Islet of Langerhans (tissue), 1 donor: ENCODE data around the gene ARPP19.
"Not testable (repeated sequence)": the region's sequence is repeated elsewhere in the genome, so short reads cannot be mapped to it uniquely, and the experiment has no call there.

ENCODE experiments used
- FAIRE-seq: peaks from one replicate; lab custom pipeline; 2011; peaks lifted over from hg19 to GRCh38; lab: Jason Lieb, UNC

The ARPP19 gene, protein sequence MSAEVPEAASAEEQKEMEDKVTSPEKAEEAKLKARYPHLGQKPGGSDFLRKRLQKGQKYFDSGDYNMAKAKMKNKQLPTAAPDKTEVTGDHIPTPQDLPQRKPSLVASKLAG

DNA sequence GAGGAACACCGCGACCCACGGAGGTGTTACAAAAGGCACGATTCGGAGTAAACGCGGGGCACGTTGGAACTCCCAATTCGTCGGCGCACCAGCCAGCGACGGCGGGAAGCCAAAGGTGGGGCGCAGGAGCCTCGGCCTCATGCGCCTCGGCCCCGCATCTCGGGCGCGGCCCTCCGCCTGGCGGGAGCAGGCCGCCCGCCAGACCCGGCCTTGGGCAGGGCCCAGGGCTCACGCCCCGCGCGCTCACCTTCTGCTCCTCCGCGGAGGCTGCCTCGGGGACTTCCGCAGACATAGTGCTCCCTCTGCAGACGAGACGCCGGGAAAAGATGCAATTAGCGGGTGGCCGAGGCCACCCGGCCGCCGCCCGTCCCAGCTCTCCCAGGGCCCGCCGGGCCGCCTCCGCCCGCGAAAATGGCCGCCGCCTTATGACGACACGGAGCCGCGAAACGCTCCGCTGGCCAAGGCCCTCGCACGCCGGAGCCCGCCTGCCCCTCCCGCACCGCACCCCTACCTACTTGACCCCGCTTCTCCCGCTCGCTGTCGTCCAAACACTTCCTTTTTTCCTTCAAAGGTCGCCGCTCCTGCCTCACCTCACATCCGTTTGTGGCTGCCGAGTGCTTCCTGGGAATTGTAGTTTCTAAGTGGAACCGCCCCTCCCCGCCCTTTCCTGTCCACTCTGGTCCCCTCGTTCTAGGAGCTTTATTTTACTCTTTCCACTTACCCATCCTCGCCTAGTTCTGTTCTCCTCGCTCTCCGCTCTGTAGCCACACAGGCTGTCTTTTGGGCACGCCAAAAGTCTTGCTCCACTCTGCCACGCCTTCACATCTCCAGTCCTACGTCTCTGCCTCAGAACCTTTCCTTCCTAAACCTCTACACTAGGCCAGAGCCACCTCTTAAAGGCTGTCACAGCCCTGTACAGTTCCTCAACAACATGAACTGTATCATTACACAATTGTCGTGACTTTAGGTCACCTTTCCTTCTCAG is at the start of gene ARPP19:
TSS of gene ARPP19 (minus strand) at position 430 of the 985 bp plus-strand sequence. CDS start at position 292, 138 bp downstream.
- FAIRE-seq = no peak

DNA sequence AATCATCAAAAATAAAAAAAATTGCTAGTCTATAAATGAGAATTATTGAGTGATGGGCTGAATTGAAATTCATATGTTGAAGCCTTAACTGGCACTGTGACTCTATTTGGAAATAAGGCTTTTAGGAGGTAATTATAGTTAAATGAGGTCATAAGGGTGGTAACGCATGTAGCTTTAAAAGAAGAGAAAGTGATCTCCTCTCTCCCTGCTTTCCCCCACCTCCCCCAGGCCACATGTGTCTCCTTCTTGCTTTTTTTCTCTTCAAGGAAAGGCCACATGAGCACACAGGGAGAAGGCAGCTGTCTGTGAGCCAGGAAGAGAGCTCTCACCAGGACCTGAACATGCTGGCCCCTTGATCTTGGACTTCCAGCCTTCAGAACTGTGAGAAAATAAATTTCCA is 48.2 kb upstream of the ARPP19 start:
- FAIRE-seq = no peak

DNA sequence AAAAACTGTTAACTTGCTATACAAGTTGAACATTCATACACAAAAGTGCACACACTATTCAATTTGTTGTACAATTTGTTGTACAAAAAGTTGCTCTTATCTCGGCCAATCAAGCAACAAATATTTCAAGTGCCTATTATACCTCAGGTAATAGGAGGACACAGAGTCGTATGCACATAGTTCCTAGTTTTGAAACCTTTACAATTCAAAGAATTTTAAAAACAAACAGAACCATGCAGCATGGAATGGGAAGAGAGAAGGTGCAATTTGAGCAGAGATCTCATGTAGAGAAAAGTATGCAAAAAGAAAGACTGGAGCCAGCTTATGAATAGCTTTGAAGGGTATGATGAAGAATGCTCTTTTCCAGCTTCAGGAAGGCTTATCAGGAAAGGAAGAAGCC is 46.5 kb upstream of the ARPP19 start:
- FAIRE-seq = no peak

DNA sequence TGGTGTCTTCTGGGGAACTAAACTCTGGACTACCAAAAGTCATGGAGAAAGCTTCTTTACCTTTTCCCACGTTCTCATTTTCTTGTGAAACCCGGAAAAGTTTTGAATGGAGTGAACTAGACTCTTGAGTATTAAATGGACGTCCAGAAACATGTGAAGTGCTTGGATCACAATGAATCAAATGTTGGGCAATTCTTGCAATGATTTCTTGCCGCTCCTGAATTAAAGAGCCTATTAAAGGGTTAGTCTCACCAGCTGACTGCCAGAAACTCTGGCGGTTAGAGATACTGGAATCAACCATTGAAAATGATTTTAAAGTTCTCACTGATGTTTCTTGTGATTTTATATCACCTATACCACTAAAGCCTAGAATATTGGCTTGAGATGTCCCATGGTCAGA is 40.8 kb upstream of the ARPP19 start:
- no peak for FAIRE-seq

DNA sequence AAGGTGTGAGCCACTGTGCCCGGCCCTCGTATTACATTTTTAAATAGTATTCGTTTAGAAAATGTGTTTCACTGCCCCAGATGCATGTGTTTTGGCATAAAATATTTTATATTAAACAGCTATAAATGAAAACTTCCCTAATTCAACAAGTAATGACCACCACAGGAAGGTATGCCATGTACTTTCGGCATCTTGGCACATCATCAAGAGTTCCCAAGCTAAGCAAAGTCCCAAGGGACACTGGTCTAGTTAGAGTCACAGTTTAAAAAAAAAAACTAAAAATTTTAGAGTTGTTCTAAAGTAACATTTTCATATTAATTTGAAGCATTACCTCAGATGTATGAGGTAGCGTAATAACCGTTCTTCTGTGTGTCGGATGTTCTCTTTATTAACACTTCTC is 15.6 kb upstream of the ARPP19 start:
- no peak for FAIRE-seq

DNA sequence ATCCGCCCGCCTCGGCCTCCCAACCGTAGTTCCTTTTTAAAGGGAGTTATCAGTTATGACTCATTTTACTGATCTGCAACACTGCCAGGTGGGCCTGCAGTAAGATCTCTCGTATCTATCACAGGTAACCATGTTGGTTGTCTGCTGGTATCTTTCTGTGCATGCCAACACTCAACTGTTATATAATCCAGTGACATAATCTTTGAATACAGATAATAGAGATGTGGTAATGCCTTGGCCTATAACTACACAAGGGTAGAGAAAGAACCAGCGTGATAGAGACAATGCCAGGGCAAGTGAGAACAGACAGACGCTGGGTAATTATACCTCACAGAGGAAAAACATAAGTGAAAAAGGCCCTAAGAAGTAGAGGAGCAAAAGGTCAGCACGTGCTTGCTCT is 11.0 kb upstream of the ARPP19 start:
- FAIRE-seq = no peak

DNA sequence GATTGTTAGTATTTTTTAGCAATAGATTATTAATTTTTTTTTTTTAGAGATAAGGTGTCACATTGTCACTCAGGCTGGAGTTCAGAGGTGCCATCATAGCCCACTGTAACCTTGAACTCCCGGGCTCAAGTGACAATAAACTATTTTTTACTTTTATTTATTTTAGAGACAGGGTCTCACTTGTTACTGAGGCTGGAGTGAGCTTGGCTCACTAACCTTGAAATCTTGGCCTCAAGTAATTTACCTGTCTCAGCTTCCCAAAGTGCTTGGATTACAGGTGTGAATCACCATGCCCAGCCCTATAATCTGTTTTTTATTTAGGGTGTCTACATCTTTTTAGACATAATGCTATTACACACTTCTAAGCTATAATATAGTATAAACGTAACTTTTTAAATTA is 7.9 kb upstream of the ARPP19 start:
- FAIRE-seq = no peak

DNA sequence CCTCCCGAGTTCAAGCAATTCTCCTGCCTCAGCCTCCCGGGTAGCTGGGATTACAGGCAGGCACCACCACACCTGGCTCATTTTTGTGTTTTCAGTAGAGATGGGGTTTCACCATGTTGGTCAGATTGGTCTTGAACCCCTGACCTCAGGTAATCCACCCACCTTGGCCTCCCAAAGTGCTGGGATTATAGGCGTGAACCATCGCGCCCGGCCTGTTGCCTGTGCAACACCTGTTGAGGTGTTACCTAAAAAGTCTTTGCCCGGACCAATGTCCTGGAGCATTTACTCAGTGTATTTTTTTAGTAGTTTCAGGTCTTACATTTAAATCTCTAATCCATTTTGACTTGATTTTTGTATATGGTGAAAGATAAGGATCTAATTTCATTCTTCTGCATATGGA is 6.7 kb upstream of the ARPP19 start:
- not testable (repeated sequence) for FAIRE-seq

DNA sequence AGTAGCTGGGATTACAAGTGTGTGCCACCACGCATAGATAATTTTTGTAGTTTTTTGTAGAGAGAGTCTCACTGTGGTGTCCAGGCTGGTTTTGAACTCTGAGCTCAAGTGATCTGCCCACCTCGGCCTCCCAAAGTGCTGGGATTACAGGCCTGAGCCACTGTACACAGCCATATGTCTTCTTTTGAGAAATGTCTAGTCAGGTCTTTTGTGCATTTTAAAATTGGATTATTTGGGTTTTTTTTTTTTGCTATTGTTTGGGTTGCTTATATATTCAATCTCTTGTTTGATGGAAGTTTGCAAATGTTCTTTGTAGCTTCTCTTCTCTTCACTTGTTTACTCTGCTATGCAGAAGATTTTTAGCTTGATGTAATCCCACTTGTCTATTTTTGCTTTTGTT is 6.2 kb upstream of the ARPP19 start:
- no peak for FAIRE-seq

DNA sequence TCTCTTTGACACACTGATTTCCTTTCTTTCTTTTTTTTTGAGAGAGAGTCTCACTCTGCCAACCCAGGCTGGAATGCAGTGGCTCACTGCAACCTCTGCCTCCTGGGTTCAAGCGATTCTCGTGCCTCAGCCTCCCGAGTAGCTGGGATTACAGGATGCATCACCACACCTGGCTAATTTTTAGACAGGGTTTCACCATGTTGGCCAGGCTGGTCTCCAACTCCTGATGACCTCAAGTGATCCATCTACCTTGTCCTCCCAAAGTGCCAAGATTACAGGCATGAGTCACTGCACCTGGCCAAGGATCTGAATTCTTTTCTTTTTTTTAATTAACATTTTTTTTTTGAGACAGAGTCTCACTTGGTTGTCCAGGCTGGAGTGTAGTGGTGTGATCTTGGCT is 5.8 kb upstream of the ARPP19 start:
- FAIRE-seq = not testable (repeated sequence)

DNA sequence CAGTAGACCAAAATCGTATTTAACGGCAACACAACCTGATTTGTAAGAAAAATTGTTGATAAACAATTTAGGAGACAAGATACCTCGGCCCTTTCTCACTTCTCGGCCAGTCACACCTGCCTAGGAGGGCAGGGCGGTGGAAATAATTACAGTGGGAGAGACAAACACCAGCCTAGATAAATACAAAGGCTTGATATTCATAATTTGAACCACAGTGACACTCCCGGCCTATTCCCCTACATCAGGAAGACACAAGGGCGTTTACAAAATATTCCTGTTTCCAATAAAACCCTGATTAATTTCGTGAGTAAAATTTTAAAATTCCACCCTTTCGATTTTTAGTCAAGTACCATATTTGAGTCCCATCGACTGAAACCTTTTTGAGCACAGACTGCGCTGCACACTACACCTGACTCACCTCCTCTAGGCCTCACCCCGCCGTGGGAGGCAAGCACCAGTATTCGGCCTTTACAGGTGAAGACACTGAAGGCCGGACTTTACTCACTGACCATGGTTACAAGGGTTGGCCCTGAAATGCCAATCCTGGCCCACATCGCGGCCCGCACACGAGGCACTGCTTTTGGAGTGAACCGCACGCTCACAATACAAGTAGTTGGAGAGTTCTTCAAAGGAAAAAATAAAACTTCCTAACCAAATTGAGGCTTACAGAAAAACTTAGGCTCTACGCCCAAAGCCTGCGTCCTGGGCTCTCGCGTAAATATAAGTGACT is 794 bp downstream of the ARPP19 start:
- no peak for FAIRE-seq

DNA sequence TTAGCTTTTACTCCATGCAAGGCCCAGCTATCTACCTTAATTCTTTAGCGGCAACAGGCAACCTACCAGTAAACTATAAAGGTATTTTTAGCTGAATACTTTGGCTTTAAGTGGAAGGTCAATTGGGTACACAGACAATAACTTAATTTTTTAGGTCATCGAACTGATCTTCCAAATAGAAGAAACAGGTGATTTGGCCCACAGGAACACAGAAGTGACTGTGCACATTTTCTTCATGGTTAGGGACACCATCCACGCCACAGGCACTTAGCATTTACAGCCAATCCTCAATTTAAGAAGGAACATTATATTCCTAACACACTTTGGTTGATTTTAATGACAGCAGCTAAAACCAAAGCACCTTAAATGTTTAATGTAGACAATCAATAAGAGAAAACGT is 1.9 kb downstream of the ARPP19 start:
- no peak for FAIRE-seq

DNA sequence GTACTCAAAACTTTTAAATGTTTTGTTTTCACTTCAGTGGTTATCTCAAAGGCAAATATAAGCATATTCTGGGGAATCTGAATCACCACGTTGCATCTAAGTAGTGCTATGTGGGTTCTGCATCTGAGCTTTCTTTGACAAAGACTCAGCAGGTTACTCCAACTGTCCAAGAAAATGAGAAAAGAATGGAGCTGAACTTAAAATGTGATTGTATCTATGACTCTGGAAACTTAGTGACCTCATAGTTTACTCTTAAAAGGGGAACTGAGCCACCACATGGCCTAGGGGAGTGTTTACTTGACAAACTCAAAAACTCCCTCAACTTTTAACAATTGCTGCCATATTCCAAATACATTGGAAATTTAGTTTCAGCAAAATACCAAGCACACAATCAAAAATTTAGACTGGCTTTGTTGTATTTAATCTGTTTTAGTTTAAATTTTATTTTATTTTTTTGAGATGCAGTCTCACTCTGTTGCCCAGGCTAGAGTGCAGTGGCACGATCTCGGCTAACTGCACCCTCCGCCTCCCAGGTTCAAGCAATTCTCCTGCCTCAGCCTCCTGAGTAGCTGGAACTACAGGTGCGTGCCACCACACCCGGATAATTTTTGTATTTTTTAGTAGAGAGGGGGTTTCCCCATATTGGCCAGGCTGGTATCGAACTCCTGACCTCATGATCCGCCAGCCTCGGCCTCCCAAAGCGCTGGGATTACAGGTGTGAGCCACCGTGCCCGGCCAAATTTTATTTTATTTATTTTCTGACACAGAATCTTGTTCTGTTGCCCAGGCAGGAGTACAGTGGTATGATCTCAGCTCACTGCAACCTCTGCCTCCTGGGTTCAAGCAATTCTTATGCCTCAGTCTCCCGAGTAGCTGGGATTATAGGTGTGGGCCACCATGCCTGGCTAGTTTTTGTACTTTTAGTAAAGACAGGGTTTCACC is 3.1 kb downstream of the ARPP19 start:
- not testable (repeated sequence) for FAIRE-seq

DNA sequence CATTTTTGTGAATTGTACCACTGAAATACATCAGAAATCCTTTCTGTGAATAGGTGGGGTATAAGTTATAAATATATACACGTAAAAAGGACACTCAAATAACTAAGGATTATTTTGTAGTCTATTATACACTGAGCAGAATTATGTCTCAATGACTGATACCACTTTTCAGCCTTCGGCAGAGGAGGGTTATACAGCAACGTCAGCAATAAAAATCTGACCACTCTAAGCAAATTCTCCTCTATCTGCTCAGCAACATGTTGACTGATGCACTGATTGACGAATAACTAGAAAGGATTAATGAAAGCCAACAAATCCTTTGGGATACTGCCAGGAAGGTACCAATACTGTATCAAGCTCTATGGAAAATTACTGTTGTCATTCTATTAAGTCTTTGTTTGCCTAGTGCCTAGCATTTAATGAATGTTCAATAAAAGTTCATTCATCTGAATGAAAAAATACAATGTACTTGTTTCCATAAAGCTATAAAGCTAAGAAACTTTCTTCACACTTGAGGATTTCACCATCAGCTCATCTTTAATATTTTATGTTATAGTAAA is 5.2 kb downstream of the ARPP19 start:
- FAIRE-seq = peak; percentile 41

DNA sequence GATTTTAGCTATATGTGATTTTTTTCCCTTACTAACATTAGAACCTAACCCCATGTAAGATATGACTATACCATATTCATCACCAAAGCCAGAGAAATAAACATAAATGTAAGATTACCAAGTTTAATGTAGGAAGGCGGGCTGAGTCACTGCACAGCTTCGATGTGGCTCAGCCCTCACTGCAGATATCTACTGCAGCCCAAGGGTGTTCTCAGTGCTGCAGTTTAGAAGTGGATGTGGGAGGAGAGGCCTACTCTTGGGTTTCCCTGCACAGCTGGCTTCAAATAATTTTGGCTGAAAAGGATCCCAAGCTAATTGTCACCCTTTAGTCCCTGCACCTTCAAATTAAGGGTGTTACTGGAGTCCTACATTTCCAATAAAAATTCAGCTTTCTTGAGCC is 9.3 kb downstream of the ARPP19 start:
- no peak for FAIRE-seq

DNA sequence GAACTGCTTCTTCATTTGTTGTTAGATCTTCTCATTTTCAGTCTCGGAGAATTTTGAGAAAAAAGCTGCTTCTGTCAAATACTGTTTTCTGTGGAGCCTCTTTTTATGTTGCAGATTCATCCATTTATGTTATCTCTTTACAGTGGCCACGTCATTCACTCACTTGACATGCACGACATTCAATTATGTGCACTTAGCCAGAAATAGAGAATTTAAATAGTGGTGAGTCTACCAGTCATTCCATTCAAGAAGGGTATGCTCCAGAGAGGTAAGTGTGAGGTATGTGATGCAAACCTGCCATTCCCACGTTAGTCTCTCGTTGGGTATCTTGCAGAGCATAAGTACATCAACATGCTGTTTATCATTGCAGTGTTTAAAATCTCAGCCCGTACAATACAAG is 9.8 kb downstream of the ARPP19 start:
- FAIRE-seq = no peak

DNA sequence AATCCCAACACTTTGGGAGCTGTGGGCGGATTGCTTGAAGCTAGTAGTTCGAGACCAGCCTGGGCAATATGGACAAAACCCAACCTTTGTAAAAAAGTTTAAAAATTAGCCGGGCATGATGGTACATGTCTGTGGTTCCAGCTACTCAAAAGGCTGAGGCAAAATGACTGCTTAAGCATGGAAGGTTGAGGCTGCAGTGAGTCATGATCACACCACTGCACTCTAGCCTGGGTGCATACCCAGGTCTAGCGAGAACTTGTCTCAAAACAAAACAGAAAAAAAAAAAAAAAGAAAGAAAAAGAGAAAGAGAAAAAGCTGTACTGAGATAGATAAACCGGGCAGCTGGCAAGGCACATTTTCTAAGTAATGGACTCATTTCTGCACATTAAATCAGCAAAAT is 10.6 kb downstream of the ARPP19 start:
- no peak for FAIRE-seq

DNA sequence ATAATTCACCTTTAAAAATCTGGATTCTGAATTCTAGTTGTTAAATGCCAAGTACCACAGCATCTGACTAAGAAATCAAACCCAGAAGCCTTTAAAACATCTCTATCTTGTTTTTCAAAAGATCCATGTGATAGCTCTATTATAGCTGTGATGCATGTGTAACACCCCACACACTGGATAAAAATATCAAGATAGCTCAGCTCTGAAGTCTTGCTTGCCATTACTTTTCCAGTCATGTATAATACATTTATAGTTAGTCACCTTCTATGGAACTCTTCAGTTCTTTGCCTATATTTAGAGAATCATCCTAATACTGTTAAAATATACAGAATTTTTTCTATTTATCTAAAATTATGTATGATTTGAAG is 11.6 kb downstream of the ARPP19 start:
- no peak for FAIRE-seq

DNA sequence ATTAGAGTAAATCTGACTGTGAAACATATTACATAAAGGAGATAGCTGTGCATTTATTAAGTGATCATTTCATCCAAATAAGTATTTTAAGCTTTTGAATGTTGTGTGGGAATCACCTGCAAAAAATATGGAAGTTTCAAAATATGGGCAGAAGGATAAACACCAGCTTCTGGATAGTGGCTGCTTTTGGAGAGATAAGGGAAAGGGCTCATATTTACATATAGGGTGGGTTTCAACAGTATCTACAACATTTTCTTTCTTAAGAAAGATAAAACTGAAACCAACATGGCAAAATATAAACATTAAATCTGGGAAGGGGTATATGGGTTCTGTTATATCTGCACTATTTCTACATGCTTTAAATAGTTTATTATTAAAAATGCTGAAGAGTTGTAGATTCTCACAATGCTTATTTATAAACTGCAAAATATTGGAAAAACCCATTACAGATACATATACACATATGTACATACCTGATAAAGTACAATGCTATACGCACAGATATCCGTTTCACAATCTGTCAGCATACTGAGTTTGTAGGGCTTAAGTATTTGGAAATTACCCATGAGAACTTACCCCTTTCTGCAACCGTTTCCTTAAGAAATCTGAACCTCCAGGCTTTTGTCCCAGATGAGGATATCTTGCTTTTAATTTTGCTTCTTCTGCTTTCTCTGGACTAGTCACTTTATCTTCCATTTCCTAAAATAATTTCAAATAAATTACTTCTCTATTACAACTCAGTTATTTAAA is 12.1 kb downstream of the ARPP19 start:
- FAIRE-seq = no peak

DNA sequence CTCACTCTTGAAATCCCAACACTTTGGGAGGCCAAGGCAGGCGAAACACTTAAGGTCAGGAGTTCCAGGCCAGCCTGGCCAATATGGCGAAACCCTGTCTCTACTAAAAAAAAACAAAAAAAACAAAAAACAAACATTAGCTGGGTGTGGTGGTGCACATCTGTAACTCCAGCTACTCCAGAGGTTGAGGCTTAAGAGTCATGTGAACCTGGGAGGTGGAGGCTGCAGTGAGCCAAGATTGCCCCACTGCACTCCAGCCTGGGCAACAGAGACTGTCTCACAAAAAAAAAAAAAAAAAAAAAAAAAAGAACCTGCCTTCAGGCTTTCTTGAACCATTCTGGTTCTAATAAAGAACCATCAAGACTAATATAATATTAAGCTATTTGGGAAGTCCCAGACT is 16.5 kb downstream of the ARPP19 start:
- no peak for FAIRE-seq

DNA sequence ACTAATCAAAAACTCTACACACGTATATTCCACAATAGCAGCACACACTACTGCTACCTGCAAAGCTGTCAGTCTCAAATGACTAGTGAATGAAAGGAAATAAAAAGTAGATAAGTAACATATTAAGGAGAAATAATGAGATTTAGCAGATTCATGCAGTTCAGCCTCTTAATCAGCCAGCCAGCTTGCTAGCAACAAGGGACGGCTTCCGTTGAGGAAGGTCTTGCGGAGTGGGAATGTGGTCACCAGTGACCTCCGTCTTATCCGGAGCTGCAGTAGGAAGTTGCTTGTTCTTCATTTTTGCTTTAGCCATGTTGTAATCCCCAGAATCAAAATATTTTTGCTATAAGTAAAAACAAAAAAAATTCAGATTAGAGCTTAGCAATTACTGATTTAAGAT is 17.1 kb downstream of the ARPP19 start:
- FAIRE-seq = no peak
